GM06990 (cell line): Measurements from ENCODE around the gene TBX21.

Source experiments
- DNase-seq: peaks from one replicate; pipeline ENCODE4 v3.0.0-alpha.2; 2011; ENCODE audit not compliant: insufficient read length; ENCODE audit errors: extremely low read depth
- H3K27me3 ChIP-seq: replicated peaks from 2 replicates; pipeline ENCODE4 v1.6.0; 2011; ENCODE audit warnings: low read length; ENCODE audit not compliant: control insufficient read depth, insufficient read depth
- H3K36me3 ChIP-seq: 2 replicates; pipeline ENCODE4 v1.5.1; 2011; ENCODE audit warnings: low read length; ENCODE audit not compliant: control insufficient read depth, insufficient read depth
- H3K4me3 ChIP-seq: replicated peaks from 2 replicates; pipeline ENCODE4 v1.5.1; 2011; ENCODE audit warnings: low read depth, mild to moderate bottlenecking, control low read depth, low read length
- TF ChIP-seq, protein P1 (sequence below): IDR thresholded peaks from 2 replicates; pipeline ENCODE4 v1.5.1; 2011; ENCODE audit warnings: low read length, control low read depth, mild to moderate bottlenecking, inconsistent platforms; ENCODE audit not compliant: insufficient read depth, poor library complexity, severe bottlenecking

The TBX21 gene

DNA sequence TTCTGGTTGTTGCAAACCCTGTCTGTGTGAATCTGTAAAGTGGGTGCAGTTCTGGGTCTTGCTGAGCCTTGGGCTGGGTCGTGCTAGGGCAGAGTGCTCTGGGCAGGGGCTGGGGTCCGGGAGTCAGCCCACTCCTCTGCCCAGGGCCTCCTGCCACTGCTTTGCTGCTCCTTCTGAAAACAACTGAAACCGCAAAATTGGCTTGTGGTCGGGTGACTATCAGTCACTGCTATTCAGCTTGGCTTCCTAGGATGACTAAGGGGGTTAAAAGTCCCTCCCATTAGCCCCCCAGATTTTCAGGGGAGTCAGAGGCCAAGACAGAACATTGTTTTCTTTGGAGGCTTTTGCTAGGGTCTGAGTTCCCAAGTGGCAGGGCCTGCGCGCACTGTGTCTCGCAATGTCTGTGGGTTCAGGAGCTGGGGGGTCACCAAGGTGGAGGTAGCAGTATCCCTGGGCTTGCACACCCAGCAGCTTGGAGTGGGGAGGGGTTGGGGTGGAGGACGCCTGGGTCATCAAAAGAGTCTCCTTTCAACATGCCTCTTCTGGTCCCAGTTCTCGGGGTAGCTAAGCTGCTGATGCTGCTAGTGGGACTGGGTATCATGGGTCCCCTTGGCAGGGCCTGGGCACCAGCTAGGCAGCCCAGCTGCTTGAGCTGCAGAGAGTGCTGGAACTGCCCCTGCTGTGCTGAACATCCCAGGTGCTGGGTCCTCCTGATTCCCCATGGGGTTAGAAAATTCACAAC lies 13.5 kb upstream of the TBX21 start:
- peaks cover 5% of the 10 kb centered on the region for H3K27me3 ChIP-seq
- DNase-seq: peak; percentile 63
- TF ChIP-seq, protein P1, sequence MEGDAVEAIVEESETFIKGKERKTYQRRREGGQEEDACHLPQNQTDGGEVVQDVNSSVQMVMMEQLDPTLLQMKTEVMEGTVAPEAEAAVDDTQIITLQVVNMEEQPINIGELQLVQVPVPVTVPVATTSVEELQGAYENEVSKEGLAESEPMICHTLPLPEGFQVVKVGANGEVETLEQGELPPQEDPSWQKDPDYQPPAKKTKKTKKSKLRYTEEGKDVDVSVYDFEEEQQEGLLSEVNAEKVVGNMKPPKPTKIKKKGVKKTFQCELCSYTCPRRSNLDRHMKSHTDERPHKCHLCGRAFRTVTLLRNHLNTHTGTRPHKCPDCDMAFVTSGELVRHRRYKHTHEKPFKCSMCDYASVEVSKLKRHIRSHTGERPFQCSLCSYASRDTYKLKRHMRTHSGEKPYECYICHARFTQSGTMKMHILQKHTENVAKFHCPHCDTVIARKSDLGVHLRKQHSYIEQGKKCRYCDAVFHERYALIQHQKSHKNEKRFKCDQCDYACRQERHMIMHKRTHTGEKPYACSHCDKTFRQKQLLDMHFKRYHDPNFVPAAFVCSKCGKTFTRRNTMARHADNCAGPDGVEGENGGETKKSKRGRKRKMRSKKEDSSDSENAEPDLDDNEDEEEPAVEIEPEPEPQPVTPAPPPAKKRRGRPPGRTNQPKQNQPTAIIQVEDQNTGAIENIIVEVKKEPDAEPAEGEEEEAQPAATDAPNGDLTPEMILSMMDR: no peak
- H3K4me3 ChIP-seq: no peak overlapping the region
- no peaks in the 10 kb centered on the region for H3K36me3 ChIP-seq

DNA sequence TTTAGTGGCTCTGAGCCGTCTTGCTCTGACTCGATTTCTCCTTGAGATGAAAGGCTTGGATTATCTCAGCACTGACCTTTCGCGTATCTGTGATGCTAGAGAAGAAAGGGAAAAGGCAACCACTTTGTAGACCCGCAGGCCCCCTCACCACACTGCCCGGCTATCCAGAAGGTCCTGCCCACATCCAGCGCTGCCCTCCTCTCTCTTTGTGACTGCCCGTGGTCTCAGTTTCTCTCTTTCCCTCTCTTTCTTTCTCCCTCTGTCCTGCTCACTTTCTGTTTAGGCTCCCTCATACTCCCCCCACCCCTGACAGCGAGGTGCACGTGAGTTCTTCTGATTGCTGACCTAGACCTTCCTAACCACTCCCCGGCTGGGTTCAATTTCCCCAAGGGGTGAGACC lies 12.8 kb upstream of the TBX21 start:
- TF ChIP-seq, protein P1: no peak
- Histone ChIP-seq H3K36me3 (no peaks in the 10 kb centered on the region), H3K4me3 (no peak overlapping the region), H3K27me3 (peaks cover 5% of the 10 kb centered on the region)
- no peak for DNase-seq

DNA sequence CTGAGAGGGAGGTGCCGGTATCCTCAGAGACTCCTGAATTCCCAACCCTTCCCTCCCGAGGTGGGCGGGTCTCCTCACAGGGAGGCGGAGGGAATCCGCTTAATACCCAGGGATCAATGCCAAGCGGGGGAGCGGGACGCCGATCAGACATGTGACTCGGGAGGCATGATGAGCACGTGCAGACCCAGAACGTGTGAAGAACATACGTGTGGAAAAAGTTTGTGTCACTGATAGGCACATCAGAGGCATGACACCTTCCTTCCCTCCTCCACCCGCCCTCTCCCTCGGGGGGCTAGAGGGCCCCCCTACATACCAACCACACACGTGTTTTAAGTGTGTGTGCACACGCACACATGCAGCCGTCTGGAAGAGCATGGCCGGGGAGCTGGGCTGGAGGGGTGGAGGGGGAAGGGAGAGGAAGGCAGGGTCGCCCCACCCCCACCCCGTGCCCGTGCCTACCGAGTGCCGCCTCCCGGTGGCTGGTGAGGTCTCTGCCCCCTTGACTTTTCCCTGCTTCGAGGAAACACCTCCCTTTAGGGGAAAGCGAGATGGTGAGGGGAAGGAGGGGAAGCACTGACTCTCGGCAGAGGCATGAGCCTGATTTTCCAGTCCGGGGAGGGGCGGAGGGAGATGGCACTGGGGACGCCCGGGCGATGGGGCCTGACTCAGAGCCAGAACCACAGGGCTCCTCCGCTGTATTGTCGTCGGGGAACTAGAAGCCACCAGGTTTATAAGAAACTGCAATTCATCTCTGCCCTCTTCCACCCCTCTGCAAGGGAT lies 12.1 kb upstream of the TBX21 start:
- TF ChIP-seq, protein P1: peak; percentile 4
- Histone ChIP-seq H3K36me3 (no peaks in the 10 kb centered on the region), H3K4me3 (no peak overlapping the region), H3K27me3 (peaks cover 5% of the 10 kb centered on the region)
- DNase-seq: peak; percentile 62

DNA sequence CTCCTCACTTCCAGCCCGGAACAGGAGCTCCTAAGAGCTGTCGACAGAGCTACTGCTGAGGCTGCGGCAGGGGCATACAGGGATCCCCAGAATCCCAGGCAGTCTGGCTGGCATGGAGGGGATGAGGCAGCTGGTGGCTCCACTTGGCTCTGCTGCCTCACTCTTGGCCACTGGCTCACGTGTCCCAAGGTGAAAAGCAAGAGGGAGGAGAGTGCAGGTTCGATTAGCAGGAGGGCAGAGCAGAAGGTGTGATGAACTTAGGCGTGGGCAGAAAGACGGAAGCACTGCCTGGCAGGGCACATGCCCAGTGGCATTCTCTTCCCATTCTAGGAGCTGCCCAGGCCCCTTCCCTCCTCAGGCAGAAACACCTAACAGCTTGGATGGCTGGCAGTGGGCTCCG lies 11.3 kb upstream of the TBX21 start:
- TF ChIP-seq, protein P1: no peak
- no peak for DNase-seq
- H3K4me3 ChIP-seq: no peak overlapping the region
- peaks cover 5% of the 10 kb centered on the region for H3K27me3 ChIP-seq
- H3K36me3 ChIP-seq: no peaks in the 10 kb centered on the region

DNA sequence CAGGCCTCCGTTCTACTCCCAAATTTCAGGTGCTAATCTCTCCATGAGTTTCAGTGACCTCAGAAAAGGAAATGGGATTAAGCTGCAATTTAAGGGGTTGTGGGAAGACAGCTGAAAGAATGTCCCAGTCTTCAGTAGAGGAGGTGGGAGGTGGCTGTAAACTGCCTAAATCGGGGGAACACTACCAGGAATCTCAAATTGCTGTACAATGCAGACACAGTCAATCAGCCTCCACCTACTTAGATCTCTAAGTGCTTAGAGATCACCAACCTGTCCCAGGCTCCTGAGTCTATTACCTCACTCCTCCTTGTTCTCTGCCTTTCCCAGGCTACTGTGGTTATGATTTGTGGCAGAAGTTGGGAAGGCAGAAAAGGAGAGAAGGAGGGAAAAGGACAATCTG lies 8.3 kb upstream of the TBX21 start:
- Histone ChIP-seq H3K27me3 (peaks cover 1% of the 10 kb centered on the region), H3K36me3 (no peaks in the 10 kb centered on the region), H3K4me3 (no peak overlapping the region)
- TF ChIP-seq, protein P1: no peak
- DNase-seq: no peak
